ENCODE measurements around the gene MID2. TPM values are rescaled to one million over a fixed set of nuclear protein-coding genes. Genes with fewer than 3 reads are reported as not detected.
"Not testable (repeated sequence)": the region's sequence is repeated elsewhere in the genome, so short reads cannot be mapped to it uniquely, and the experiment has no call there.

The MID2 gene
- total RNA-seq, 4 donors from 2014 or later = 18.7 to 37.9 (median 26.5) TPM

- no peak for ATAC-seq (ENCODE audit: low FRiP score)
- no peak for DNase-seq (ENCODE audit: low spot score)
- TF ChIP-seq, protein P1, sequence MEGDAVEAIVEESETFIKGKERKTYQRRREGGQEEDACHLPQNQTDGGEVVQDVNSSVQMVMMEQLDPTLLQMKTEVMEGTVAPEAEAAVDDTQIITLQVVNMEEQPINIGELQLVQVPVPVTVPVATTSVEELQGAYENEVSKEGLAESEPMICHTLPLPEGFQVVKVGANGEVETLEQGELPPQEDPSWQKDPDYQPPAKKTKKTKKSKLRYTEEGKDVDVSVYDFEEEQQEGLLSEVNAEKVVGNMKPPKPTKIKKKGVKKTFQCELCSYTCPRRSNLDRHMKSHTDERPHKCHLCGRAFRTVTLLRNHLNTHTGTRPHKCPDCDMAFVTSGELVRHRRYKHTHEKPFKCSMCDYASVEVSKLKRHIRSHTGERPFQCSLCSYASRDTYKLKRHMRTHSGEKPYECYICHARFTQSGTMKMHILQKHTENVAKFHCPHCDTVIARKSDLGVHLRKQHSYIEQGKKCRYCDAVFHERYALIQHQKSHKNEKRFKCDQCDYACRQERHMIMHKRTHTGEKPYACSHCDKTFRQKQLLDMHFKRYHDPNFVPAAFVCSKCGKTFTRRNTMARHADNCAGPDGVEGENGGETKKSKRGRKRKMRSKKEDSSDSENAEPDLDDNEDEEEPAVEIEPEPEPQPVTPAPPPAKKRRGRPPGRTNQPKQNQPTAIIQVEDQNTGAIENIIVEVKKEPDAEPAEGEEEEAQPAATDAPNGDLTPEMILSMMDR (IDR thresholded peaks at IDR 0.05) = no peak
Observed at GRCh38 chrX:107845625-107846024, 20.0 kb downstream of the MID2 start.

DNA sequence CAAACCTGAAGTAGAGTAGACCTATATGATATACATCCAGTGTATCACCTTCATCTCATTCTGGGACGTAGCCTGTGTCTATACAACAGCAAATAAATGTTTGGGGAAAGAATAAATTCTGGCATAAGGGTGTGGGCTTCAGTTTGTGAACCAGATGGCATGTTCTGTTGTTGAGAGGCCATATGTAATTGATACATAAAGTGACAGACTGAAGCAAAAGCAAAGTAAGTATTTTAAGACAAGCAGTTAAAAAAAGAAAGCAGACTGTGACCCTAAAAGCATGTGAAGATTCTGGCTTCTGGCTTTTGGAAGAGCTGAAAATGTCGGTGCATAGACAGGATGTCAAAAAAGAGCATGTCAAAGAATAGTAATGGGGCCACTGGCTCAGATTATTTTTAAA, 22.9 kb downstream of the MID2 start:
- DNase-seq (ENCODE audit: low spot score) = no peak
- TF ChIP-seq, protein P1 (IDR thresholded peaks at IDR 0.05) = no peak
- no peak for ATAC-seq (ENCODE audit: low FRiP score)

GRCh38 chrX:107849747-107850421, 24.2 kb downstream of the MID2 start:
- ATAC-seq (ENCODE audit: low FRiP score) (no peak), DNase-seq (ENCODE audit: low spot score) (no peak)
- TF ChIP-seq, protein P1 (IDR thresholded peaks at IDR 0.05) = no peak

GRCh38 chrX:107850422-107850765, 24.7 kb downstream of the MID2 start:
- TF ChIP-seq, protein P1 (IDR thresholded peaks at IDR 0.05) = no peak
- ATAC-seq (ENCODE audit: low FRiP score) (no peak), DNase-seq (ENCODE audit: low spot score) (no peak)

DNA sequence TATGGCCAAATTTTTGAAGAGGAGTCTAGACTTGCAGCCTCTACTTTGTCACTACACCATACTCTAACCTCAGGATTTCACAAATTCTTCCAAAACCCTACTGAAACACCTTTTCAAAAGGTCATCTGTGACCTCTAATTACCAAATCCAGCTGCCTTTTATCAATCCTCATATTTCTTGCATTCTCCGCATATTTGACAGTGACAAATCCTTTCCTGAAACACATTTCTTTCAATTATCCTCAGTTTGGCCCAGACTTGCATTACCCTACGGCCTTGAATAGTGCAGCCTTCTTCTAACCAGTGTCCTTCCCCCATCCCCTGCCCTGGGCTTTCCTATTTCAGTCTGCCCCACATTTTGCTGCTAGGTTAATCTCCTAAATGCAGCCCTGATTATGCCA, 25.5 kb downstream of the MID2 start:
- ATAC-seq (ENCODE audit: low FRiP score) (no peak), DNase-seq (ENCODE audit: low spot score) (no peak)

GRCh38 chrX:107851665-107852064, 26.0 kb downstream of the MID2 start:
- not testable (repeated sequence) for ATAC-seq (ENCODE audit: low FRiP score); DNase-seq (ENCODE audit: low spot score)

More for the DNA sequence above, 25.5 kb downstream of the MID2 start:
- TF ChIP-seq, protein P1 (IDR thresholded peaks at IDR 0.05) = no peak

DNA sequence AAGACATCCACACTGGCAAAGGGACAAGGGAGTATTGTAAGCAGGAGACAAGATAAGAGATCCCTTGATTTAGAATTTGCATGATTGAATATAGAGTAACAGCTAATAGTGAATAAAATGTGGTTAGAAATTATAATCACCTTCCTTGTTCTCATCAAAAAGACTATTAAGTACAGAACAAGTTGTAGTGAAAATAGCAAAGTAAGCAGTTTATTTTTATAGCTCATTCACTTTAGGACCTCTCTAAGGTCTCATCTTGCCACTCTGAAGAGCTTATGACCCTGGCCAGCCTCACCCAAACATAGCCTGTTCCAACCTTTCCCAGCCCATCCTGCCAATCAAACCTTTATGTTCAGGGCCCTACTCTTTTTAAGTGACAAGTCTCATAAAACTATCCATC, 30.6 kb downstream of the MID2 start:
- no peak for DNase-seq (ENCODE audit: low spot score)
- no peak for ATAC-seq (ENCODE audit: low FRiP score)
- TF ChIP-seq, protein P1 (IDR thresholded peaks at IDR 0.05) = no peak

- ATAC-seq (ENCODE audit: low FRiP score); DNase-seq (ENCODE audit: low spot score): not testable (repeated sequence)
Observed at GRCh38 chrX:107857041-107857440, 31.4 kb downstream of the MID2 start.
